22Rv1 (cell line): Measurements from ENCODE around the gene RABGGTA.

ENCODE experiments used
- H3K27ac ChIP-seq: fragments of 450-650 bp; 2 replicates; pipeline ENCODE4 v1.5.1; 2017
- ZFX ChIP-seq: fragments of 450-650 bp; IDR thresholded peaks from 2 replicates; pipeline ENCODE4 v1.6.1; 2017; ENCODE audit warnings: antibody characterized with exemption, borderline replicate concordance
- TF ChIP-seq, protein P1 (sequence below): fragments of 450-650 bp; IDR thresholded peaks from 2 replicates; pipeline ENCODE4 v1.5.1; 2017; ENCODE audit warnings: mild to moderate bottlenecking

RABGGTA gene

GRCh38 chr14:24271134-24271833, at the start of gene RABGGTA:
Gene RABGGTA, minus strand, starts transcription at chr14:24271597. Its CDS starts 482 bp downstream, at chr14:24271115.
- TF ChIP-seq ZFX, result no peak
- TF ChIP-seq, protein P1, sequence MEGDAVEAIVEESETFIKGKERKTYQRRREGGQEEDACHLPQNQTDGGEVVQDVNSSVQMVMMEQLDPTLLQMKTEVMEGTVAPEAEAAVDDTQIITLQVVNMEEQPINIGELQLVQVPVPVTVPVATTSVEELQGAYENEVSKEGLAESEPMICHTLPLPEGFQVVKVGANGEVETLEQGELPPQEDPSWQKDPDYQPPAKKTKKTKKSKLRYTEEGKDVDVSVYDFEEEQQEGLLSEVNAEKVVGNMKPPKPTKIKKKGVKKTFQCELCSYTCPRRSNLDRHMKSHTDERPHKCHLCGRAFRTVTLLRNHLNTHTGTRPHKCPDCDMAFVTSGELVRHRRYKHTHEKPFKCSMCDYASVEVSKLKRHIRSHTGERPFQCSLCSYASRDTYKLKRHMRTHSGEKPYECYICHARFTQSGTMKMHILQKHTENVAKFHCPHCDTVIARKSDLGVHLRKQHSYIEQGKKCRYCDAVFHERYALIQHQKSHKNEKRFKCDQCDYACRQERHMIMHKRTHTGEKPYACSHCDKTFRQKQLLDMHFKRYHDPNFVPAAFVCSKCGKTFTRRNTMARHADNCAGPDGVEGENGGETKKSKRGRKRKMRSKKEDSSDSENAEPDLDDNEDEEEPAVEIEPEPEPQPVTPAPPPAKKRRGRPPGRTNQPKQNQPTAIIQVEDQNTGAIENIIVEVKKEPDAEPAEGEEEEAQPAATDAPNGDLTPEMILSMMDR, result peak; percentile 86
- H3K27ac ChIP-seq, result peak within 1 kb of the TSS; percentile 91

- H3K27ac ChIP-seq, result no peak overlapping the region
- TF ChIP-seq ZFX, result no peak
Observed at GRCh38 chr14:24317141-24317928, 45.9 kb upstream of the RABGGTA start.

GRCh38 chr14:24316597-24316950, 45.2 kb upstream of the RABGGTA start:
- TF ChIP-seq ZFX, result no peak
- TF ChIP-seq, protein P1, result no peak
- H3K27ac ChIP-seq, result no peak overlapping the region

- no peak for TF ChIP-seq ZFX
- TF ChIP-seq, protein P1, result peak; percentile 70
- no peak overlapping the region for H3K27ac ChIP-seq
Observed at GRCh38 chr14:24315807-24316596, 44.6 kb upstream of the RABGGTA start.

- no peak overlapping the region for H3K27ac ChIP-seq
- TF ChIP-seq, protein P1, result no peak
- TF ChIP-seq ZFX, result no peak
Observed at GRCh38 chr14:24315243-24315806, 43.9 kb upstream of the RABGGTA start.

DNA sequence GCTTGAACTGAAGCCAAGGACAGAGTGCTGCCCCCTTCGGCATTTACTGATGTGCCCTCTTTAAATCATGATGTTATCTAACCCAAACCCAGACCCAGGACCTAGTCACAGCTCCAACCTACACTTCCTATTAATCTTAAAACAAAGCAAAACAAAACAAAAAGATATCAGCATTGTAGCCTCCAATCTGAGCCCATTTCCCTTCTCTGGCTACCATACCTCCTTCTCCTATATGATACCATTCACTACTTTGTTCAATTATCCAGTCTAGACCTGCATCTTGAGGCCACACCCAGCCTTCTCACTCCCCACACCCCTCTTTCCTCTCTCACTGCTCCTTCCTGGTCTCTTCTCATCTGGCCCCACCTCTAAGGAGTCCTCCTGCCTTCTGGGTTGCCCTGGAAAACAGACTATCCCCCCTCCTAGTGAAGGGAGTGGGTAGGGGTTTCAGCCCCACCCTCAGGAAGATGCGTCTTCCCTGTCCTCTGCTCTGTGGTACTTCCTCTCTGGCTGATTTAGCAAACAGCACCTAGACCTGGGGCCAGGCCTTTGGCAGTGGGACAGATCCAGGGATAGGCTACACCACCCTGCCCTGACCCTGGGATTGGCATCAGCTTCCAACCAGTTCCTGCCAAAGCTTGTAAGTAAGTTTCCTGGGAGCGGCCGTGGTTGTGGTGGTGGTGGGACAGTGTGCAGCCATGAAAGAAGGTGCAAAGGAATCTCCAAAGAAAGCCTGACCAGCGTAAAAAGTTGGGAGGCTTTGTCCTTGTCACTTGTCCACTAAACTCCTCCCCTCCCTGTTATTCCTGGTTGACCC, 43.2 kb upstream of the RABGGTA start:
- H3K27ac ChIP-seq, result no peak overlapping the region
- TF ChIP-seq, protein P1, result no peak
- no peak for TF ChIP-seq ZFX
